GM12873 (cell line): ENCODE data around the gene P2RY11.

Experiments used
- TF ChIP-seq, protein P1 (sequence below): IDR thresholded peaks from 2 replicates; pipeline ENCODE4 v1.5.1; 2012; ENCODE audit warnings: low read depth, mild to moderate bottlenecking, moderate library complexity, low read length, control low read depth; ENCODE audit not compliant: insufficient read depth; ENCODE audit errors: missing control alignments

P2RY11 gene

DNA sequence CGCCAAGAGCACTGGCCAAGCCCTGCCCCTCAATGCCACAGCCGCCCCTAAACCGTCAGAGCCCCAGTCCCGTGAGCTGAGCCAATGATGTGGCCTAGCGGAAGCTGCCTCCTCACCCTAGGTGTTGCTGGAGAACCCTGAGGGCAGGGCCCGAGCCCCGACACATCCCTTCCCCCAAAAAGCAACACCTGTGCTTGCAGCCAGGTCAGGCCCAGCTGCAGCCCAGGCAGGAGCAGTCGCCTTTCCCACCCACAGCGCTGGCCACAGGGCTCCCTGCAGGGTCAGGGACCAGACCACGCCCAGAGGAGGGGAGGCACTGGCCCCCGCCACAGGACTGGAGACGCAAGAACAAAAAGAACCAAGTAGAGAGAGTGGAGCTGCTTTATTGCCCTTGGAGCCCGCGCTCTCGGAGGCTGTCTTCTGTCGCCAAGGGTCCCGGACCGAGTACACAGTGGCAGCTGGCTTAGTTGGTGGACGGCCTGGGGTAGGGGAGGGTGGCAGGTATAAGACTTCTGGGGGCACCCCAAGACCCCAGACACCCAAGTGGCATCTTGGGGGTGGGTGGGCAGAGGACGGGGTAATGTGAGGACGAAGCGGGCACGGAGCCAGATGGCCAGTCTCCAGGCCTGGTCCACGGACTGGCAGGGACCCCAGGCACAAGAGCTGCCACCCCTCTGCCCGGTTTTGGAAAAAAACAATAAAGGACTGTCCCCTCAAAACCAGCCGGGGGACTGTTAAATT is 3.3 kb downstream of the P2RY11 start:
- TF ChIP-seq, protein P1, sequence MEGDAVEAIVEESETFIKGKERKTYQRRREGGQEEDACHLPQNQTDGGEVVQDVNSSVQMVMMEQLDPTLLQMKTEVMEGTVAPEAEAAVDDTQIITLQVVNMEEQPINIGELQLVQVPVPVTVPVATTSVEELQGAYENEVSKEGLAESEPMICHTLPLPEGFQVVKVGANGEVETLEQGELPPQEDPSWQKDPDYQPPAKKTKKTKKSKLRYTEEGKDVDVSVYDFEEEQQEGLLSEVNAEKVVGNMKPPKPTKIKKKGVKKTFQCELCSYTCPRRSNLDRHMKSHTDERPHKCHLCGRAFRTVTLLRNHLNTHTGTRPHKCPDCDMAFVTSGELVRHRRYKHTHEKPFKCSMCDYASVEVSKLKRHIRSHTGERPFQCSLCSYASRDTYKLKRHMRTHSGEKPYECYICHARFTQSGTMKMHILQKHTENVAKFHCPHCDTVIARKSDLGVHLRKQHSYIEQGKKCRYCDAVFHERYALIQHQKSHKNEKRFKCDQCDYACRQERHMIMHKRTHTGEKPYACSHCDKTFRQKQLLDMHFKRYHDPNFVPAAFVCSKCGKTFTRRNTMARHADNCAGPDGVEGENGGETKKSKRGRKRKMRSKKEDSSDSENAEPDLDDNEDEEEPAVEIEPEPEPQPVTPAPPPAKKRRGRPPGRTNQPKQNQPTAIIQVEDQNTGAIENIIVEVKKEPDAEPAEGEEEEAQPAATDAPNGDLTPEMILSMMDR: no peak

DNA sequence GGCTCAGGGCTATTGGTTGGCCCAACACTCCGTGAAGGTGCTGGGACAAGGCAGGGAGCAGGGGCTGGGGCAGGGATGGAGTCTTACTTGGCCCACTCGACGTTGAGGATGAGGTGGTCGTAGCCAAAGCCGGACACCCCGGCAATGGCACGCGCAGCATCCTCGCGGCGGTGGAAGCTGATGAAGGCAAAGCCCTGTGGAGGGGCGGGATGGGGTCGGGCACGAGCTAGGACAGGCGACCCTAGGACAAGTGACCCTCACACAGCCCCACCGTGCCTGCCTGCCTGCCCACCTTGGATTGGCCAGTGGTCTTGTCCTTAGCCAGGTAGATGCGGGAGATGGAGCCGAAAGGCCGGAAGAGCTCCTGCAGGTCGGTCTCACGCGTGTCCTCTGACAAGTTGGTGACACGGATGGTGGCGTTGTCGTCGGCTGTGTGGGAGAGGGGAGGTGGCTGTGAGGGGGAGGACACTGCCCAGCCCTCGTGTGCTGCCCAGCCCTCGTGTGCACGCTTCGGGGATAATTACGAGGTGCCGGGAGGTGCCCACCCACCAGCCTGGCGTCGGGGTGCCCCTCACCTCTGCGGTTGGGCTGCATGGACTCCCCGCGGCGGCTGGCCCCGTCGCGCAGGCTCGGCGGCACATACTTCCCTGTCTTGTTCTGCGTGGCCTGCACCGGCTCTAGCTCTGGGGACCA is 4.0 kb downstream of the P2RY11 start:
- TF ChIP-seq, protein P1: no peak

DNA sequence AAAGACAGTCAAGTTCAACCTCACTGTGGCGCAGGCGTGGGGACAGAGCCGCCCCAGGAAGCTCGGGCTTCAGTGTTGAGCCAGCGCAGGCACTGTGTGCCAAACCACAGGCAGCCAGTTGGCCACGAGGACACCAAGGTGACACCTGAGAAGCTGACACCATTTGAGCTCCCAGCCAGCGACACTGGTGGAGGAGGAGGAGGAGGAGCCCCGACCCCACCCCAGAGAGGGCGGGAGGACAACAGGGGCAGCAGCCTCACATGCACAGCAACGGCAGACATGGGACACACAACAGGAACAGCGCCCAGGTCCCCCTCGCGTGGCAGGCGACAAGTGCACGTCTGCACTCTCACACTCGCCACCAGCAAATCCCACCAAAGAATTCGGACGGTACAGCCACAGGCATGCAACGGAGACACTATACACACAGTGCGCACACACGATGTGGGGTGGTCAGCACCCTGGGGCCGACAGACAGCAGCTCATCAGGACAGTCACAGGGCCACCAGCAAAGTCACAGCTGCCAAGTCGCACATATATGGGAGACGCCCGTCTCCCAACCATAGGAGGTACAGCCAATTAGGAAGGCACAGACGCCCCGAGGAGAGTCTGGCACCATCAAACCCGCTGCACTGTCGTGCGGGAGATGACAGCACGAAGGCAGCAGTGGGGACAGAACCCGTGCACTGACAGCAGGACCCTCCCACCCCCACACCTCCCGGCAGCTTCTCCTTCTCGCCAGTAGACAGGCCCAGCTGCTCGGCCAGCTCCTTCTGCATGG is 4.8 kb downstream of the P2RY11 start:
- TF ChIP-seq, protein P1: no peak

DNA sequence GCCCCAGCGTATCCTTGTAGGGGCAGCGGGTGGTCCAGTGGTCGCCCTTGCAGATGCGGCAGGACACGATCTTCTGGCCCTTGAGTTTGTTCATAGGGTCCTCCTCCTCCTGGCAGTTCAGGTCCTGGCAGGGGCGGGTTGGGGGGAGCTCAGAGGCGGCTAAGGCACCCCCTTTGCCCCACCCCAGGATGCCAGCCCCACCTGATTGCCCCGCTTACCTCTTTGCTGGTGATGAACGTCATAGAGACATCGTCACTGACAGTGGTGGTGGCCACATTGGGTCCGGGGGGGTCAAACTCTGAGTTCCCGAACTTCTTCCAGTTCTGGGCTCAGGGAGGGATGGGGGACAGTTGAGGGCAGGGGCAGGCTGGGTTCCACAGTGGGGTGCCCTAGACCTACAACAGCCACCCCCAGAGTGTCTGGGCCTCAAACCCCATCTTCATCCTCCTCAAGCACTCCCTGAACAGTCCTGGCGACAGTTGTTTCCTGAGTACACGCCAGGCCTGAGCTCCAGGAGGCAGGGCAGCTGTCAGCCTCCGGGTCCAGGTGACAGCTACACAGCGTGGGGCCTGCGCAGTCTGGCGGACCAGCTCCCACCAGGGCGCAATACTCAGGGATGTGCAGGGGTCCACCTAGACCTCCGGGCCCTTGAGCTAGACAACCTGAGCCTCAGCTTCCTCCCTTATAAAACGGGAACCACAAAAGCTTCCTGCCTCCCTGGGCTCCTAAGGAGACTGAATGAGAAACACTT is 5.5 kb downstream of the P2RY11 start:
- TF ChIP-seq, protein P1: no peak

DNA sequence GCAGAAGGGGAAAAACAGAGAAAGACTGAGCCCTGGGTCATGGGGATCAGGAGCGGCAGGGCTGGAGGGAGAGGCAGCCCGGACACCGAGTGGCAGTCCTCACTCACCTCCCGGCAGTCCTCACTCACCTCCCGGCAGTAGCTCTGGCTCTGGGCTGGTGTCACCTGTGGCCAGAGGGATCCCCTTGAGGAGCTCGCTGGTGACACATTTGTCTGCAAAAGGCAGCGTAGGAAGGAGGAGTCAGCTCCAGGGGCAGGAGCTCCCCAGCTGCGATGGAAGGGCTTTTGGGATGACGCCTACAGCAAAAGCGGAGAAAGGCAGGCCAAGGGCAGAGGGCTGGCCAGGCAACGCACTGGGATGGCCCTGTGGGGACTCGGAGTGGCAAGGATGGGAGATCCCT is 7.5 kb downstream of the P2RY11 start:
- TF ChIP-seq, protein P1: no peak

DNA sequence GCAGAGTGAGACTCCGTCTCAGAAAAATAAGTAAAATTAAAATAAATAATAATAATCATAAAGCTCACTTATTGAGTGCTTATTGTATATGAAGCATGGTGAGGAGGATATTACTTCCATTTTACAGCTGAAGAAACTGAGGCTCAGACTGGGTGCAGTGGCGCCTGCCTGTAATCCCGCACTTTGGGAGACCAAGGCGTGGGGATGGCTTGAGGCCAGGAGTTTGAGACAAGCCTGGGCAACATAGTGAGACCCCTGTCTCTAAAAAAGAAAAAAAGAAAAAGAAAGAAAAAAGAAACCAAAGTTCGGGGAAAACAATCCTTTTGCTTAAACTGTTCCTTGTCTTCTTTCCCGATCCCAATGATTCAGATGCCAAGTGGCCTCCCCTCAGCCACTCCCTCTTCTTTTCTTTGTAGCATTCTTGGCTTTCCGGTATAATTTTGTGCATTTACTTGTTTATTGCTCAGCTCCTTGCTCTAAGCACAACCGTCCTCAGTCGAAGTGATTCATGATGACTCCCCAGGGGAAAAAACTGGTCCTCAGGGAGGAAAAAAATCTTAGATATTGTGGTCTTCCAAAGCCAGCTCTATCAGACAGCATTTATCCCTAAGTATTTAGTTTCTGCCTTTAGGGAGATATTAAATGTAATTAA is 9.2 kb downstream of the P2RY11 start:
- TF ChIP-seq, protein P1: no peak
